Stimulated activated CD4-positive, alpha-beta T cell treated with anti-CD3 and anti-CD28 coated beads, Interleukin-12 subunit alpha, Interleukin-12 subunit beta, amount 100 ng/mL, for 24 hours (primary cell): Measurements from ENCODE around the gene LYRM4.
A peak's percentile ranks its signal among the peaks of the same experiment; 100 is the strongest.

ENCODE experiments used
- DNase-seq, 2 experiments: peaks; one replicate each; pipeline ENCODE4 v3.0.0-alpha.2; 2020; ENCODE audit warnings: low read depth in 2 of 2

The LYRM4 gene

GRCh38 chr6:5246141-5247097 lies 14.3 kb downstream of the LYRM4 start:
- DNase-seq: no peak

GRCh38 chr6:5243069-5243468 lies 17.7 kb downstream of the LYRM4 start:
- no peak for DNase-seq

DNA sequence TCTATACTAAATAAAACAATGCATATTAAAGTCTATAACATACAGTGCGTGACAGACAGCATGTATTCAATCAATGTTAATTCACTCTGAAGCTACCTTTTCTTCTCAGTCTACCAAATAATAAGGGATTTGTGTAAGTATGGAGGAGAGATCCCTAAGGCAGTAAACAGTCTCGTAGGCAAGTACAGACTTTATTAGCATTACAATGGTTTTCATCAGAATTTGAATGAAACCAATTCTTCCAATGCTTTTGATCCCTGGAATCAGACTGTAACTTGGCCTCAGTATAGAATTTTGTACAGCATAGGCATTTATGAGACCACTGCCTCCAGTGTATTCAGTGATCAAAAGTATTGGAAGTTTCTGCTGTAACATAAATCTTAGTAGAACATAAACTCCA lies 19.5 kb downstream of the LYRM4 start:
- DNase-seq: no peak

DNA sequence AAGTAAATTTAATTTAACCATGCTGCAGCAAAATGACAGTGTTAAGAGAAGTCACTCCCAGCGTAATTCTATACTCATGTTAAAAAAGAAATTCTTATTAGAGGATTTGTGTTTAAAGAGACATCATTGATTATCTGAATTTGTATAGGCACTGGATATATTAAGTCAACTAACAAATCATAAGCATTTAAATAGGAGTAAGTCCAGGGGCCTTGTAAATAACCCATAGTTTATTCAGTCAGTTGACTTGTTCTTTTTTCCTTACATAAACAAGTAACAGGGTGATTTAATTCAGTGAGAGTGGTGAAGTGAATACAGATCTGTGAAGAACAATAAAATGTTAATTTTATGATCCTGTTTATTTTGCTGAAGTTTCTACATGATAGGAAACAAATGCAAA lies 22.4 kb downstream of the LYRM4 start:
- no peak for DNase-seq

- DNase-seq: no peak
These were observed 22.9 kb downstream of the LYRM4 start for GRCh38 chr6:5237805-5238204.

- no peak for DNase-seq
These were observed 24.9 kb downstream of the LYRM4 start for GRCh38 chr6:5235830-5236229.

GRCh38 chr6:5234874-5235273 lies 25.9 kb downstream of the LYRM4 start:
- DNase-seq: no peak

GRCh38 chr6:5231289-5231688 lies 29.5 kb downstream of the LYRM4 start:
- DNase-seq: no peak

- DNase-seq: no peak
These were observed 30.7 kb downstream of the LYRM4 start for GRCh38 chr6:5230081-5230480.

DNA sequence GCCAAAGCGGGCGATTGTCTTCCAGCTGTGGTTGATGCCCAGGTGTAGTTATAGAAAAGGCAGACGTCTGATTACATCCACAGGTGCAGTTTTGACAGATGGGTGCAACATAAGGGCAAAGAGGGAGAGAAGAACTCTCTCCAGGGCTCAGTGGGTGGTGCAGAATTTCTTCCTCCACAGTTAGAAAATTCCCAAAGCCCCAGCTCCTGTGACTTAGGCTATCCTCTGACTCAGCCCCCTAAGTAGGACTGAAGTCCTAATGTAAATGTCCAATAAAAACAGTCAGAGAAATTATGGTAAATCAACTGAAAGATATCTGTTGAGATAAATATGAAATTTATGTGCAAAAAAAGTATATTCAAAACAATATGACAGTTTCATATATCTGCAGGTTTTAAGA lies 31.4 kb downstream of the LYRM4 start:
- no peak for DNase-seq

DNA sequence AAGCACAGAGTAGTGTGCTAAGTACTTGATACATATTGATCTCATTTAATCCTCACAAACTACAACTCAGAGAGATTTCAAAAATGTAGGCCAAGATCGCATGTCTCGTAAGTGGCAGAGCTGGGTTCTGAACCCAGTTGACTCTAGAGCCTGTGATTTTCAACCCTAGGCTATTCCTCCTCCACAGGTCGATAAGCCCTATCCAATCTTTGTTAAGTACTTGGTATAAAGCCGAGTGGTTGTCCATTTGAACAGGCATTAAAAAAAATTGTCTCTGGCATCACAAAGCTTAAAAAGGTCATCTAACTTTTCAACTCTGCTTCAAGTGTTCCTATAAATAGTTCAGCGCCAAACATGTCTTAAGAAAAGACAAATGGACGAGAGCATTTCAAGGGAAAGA lies 37.4 kb downstream of the LYRM4 start:
- DNase-seq: no peak

DNA sequence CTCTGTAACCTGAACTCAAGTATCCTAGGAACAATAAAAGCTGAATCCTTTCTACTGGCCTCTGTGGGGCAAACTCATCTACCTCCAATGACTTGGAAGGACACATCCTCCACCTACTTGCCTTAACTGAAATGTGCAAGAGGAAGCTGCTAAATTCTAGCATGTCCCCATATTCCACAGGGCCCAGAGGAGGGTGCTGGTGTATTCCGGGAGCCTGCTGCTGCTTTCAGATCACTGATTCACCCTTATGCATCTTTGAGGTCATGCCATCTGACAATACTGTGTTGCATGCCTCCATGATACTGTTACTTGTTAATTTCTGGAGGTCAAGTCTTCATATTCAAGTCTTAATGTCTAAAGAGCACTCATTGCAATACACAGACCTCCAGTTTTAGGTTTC lies 40.3 kb downstream of the LYRM4 start:
- DNase-seq: no peak

- no peak for DNase-seq
These were observed 41.6 kb downstream of the LYRM4 start for GRCh38 chr6:5219011-5219691.

- DNase-seq: no peak
These were observed 43.4 kb downstream of the LYRM4 start for GRCh38 chr6:5217356-5217755.

GRCh38 chr6:5215799-5216198 lies 45.0 kb downstream of the LYRM4 start:
- no peak for DNase-seq

DNA sequence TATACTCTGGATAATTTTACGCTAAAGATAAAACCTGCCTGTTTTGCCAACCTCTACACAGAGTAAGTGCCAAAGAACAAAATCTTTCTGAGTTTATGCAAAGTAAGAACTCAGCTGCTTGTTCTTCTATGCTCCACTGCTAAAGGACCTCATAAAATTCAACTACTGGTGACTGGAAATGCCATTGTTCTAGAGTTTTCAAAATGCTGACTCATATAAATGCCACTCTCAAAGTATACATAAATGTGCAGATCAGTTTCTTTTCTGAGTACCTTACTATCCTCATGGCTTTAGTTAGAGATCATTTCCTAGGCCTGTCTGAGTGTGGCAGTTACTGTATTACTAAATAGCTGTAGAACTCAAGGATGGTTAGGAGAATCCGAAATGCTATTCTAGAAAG lies 45.6 kb downstream of the LYRM4 start:
- no peak for DNase-seq

DNA sequence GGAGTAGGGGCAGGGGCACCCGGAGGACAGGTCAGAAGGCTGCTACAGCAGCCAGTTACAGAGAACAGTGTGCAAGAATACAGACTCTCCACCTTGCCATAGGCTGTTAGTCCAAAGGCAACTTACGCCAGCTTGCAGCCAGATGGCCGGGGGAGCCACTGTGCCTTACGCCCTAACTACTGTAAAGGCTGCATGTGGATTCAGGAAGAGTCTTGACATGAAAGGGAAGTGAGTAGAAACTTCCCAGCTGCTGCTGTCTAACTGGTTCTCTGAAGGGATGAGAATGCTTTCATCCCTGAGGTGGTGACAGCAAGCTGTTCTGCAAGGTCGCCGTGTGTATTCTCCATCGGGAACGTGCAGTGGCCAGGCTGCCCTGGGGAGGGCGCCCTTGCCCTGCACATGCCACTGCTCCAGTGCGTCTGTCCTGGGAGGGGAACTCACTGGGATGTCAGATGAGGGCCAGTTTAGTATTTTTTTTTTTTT lies 46.1 kb downstream of the LYRM4 start:
- peak in 1 of 2 experiments; percentile 7 for DNase-seq

DNA sequence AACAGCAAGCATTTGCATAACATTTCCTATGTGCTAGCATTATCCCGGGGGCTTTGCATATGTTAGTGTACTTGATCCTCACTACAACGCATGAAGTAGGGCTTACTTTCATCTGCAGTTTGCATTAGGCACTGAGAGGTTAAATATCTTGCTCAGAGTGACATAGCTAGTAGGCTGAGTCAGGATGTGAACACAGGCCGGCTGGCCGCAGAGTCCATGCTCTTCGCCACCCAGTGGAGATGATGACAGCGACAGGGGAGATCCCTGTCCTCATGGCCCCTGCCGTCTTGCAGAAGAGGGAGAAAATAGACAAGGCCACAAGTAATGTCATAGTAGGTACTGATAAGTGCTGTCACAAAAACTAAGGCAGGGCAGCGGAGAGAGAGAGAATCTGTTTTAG lies 46.9 kb downstream of the LYRM4 start:
- no peak for DNase-seq

DNA sequence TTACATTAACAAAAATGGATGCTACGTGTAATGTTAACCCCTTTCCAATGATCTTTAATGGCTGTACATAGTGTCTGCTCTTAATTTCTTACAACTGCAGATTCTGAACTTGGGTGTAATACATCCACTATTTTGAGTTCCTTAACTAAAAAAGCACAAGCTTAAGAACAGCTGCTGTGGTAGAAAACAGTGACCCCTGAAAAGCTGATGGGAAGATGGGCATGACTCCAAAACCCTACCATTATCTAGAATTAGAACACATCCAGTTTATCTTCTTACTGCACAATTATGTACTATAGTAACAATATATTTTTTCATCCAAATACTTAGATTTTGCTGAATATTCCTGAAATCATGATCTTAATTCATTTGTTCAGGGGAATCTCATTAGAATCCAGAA lies 49.3 kb downstream of the LYRM4 start:
- DNase-seq: no peak

- no peak for DNase-seq
These were observed 52.2 kb downstream of the LYRM4 start for GRCh38 chr6:5208471-5208971.

- no peak for DNase-seq
These were observed 52.7 kb downstream of the LYRM4 start for GRCh38 chr6:5208057-5208456.

DNA sequence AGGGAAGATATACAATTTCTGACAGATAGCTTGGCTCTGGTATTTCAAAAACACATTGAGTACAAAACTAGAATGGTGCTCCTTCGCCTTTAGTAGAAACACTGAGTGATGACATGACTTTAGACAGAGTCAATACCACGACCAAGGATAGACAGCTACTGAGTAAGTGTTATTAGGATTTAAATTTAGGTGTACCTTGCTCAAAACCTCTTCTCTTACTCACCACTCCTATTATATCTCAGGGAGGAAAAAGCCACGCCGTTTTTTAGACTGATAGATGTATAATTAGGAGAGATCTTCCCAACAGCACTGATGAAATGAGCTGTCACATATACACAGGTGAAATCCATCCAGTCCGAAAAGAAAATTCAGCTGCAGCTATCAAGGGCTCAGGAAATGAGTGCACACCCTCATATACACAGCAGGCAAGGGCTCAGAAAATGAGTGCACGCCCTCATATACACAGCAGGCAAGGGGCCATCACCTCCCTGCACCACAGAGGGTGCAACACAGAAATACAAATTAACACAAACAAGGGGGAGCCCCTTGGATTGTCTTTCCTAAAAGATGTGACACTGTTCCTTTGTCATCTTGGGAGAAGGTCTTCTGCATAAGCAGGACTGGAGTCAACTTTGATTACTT lies 53.7 kb downstream of the LYRM4 start:
- no peak for DNase-seq
